HepG2 (cell line): Measurements from ENCODE around the gene ANAPC16. TPM values are rescaled to one million over a fixed set of nuclear protein-coding genes. Genes with fewer than 3 reads are reported as not detected.
A peak's percentile ranks its signal among the peaks of the same experiment; 100 is the strongest.

ENCODE experiments used
- ARID5B ChIP-seq: IDR thresholded peaks from 2 replicates; pipeline ENCODE4 v1.4.0; 2020; ENCODE audit warnings: mild to moderate bottlenecking, missing genetic modification reagents
- BORCS8-MEF2B ChIP-seq: sonication (generic); formaldehyde crosslinking; IDR thresholded peaks from 2 replicates; pipeline ENCODE4 v1.8.0; 2022; ENCODE audit warnings: mild to moderate bottlenecking, missing genetic modification reagents
- HOXD1 ChIP-seq: sonication (generic); formaldehyde crosslinking; IDR thresholded peaks from 2 replicates; pipeline ENCODE4 v1.5.0; 2020; ENCODE audit warnings: missing genetic modification reagents
- KDM2A ChIP-seq: sonication (generic); formaldehyde crosslinking; IDR thresholded peaks from 2 replicates; pipeline ENCODE4 v1.4.0; 2020; ENCODE audit warnings: low read depth, missing genetic modification reagents, borderline replicate concordance
- MAFG ChIP-seq: sonication (generic); formaldehyde crosslinking; IDR thresholded peaks from 2 replicates; pipeline ENCODE4 v1.5.1; 2020; ENCODE audit warnings: mild to moderate bottlenecking, missing genetic modification reagents
- MBD4 ChIP-seq: IDR thresholded peaks from 2 replicates; pipeline ENCODE4 v1.6.1; 2012; ENCODE audit warnings: low read length, inconsistent platforms, borderline replicate concordance
- MTF2 ChIP-seq: sonication (generic); formaldehyde crosslinking; IDR thresholded peaks from 2 replicates; pipeline ENCODE4 v1.5.0; 2020; ENCODE audit warnings: missing genetic modification reagents, borderline replicate concordance
- RFX5 ChIP-seq: IDR thresholded peaks from 2 replicates; pipeline ENCODE4 v1.6.1; 2011; ENCODE audit warnings: low read depth, low read length, improper control_type of control experiment
- RNF219 ChIP-seq: sonication (generic); formaldehyde crosslinking; IDR thresholded peaks from 2 replicates; pipeline ENCODE4 v1.5.0; 2020; ENCODE audit warnings: mild to moderate bottlenecking, missing genetic modification reagents
- SALL1 ChIP-seq: sonication (generic); formaldehyde crosslinking; IDR thresholded peaks from 2 replicates; pipeline ENCODE4 v1.8.0; 2022; ENCODE audit warnings: mild to moderate bottlenecking, missing genetic modification reagents
- TFDP1 ChIP-seq: IDR thresholded peaks from 2 replicates; pipeline ENCODE4 v1.6.1; 2016; ENCODE audit warnings: missing compliant biosample characterization, missing genetic modification reagents, borderline replicate concordance
- TIGD3 ChIP-seq: sonication (generic); formaldehyde crosslinking; IDR thresholded peaks from 2 replicates; pipeline ENCODE4 v1.5.1; 2020; ENCODE audit warnings: mild to moderate bottlenecking, missing genetic modification reagents, borderline replicate concordance
- ZFP37 ChIP-seq: sonication (generic); formaldehyde crosslinking; IDR thresholded peaks from 2 replicates; pipeline ENCODE4 v1.4.0; 2020; ENCODE audit warnings: missing genetic modification reagents, borderline replicate concordance
- ZMYM2 ChIP-seq: sonication (generic); formaldehyde crosslinking; IDR thresholded peaks from 2 replicates; pipeline ENCODE4 v1.8.0; 2022; ENCODE audit warnings: mild to moderate bottlenecking, missing genetic modification reagents
- ZNF280D ChIP-seq: sonication (generic); formaldehyde crosslinking; IDR thresholded peaks from 2 replicates; pipeline ENCODE4 v1.5.1; 2020; ENCODE audit warnings: mild to moderate bottlenecking, missing genetic modification reagents
- polyA plus RNA-seq, 8 experiments: library from polyadenylated mRNA; depleted of rRNA in 3 of 8; stranded (reverse) in 7 of 8; unstranded in 1 of 8; fragments of >200 nt; fragmentation: Illumina TruSeq in 4 of 8; extraction: Trizol in 4 of 8; gene quantifications; 2 replicates each; pipeline versions ENCODE4 v1.2.1 to v1.2.3, GENCODE V29; 2011 to 2016; ENCODE audit warnings: low read depth in 4 of 8, missing spikeins in 1 of 8, mixed read lengths in 1 of 8; ENCODE audit not compliant: insufficient read depth in 1 of 8
- total RNA-seq, 5 experiments: library from RNA; depleted of rRNA; stranded (reverse); fragments of >200 nt; fragmentation: Illumina TruSeq; extraction: Trizol; gene quantifications; 2 replicates each; pipeline ENCODE4 v1.2.3, GENCODE V29; 2016; ENCODE audit warnings: low read depth in 1 of 5

ANAPC16 gene
- total and polyA plus RNA-seq, 2 of the 13 experiments (the other 11 are each of a cell fraction or from before 2014, with no cell fraction given), result 74.8 to 89.4 TPM

DNA sequence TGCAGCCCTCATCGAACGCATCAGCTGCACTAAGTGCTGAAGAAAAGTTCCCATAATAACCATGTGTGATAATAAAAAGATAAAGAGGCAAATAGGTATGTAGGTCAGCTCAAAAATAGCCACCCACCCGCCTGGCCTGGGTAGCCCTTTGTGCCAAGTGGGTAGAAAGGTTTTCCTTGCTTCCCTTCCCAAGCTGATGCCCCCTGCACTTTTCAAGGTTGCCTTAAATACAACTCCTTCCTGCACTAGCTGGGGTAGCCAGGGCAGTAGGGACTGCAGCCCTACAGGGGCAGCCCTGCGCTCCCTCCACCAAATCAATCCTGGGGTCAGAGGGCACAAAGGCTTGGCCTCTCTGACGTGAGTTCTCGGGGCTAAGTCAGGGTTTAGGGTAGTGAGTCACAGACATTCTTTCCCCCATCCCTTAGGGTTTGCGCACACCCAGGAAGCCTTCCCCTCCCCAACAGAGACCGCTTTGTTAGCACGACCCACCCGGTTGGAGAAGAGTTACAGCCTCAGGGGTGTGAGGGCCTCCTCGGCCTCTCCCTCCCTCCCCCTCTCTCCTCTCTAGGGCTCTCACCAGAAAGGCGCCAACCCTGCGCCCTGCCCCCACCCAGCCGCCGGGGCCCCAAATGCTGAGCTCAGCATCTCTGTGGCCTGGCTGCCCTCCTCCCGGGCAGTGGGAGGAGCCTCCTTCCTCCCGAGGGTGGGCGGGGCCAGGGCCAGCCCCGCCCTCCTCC, 44.6 kb downstream of the ANAPC16 start (continued):
- peak; percentile 66; the same call in 1 of the 2 replicates for TF ChIP-seq ZNF280D (CRISPR knock-in tag)
- TF ChIP-seq HOXD1 (CRISPR knock-in tag), result no peak; the same call in 1 of the 2 replicates
- 0 out of 2 replicates have a peak, but pooled peaks have one; percentile 27 for TF ChIP-seq BORCS8-MEF2B (CRISPR knock-in tag)
- peak; percentile 67; the same call in 1 of the 2 replicates for TF ChIP-seq TIGD3
- TF ChIP-seq MTF2 (CRISPR knock-in tag), result no peak
- peak; percentile 62; the same call in 1 of the 2 replicates for TF ChIP-seq TFDP1 (CRISPR knock-in tag)
- peak; percentile 75 for TF ChIP-seq KDM2A (CRISPR knock-in tag)
- TF ChIP-seq ZMYM2 (CRISPR knock-in tag), result no peak; the same call in 1 of the 2 replicates
- TF ChIP-seq ARID5B (CRISPR knock-in tag), result peak; percentile 56; the same call in 1 of the 2 replicates
- peak; percentile 77; the same call in 1 of the 2 replicates for TF ChIP-seq RFX5
- no peak for TF ChIP-seq RNF219 (CRISPR knock-in tag)
- peak; percentile 81 for TF ChIP-seq SALL1
- TF ChIP-seq MAFG (CRISPR knock-in tag), result peak; percentile 97
- TF ChIP-seq ZFP37 (CRISPR knock-in tag), result no peak
- TF ChIP-seq MBD4, result no peak
